ENCODE measurements around the gene SPATA32.

SPATA32 gene

DNA sequence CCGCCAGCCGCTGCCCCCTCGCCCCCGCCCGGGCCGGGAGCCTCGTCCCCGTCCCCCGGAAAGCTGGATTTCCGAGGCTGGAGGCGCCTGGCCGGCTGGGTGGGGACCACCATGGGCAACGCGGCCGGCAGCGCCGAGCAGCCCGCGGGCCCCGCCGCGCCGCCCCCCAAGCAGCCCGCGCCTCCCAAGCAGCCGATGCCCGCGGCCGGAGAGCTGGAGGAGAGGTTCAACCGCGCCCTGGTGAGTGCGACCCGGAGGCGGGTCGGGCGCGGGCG lies 39.9 kb downstream of the SPATA32 start:
- H3F3A ChIP-seq (ENCODE audit: insufficient read depth, low read length): peaks cover 64% of the 10 kb centered on the region
- H3K9me2 ChIP-seq (replicated peaks; ENCODE audit: insufficient read depth, low read length): no peaks in the 10 kb centered on the region
- no peaks in the 10 kb centered on the region for H3K9me3 ChIP-seq (replicated peaks; ENCODE audit: insufficient read depth, low read length)
- DNase-seq: no peak
- no peak overlapping the region for H2AFZ ChIP-seq (ENCODE audit: low read length)
- H3K4me2 ChIP-seq (ENCODE audit: low read depth, low read length): no peak overlapping the region
- no peaks in the 10 kb centered on the region for H3K36me3 ChIP-seq (replicated peaks; ENCODE audit: insufficient read depth, low read length)
- peak overlapping the region; percentile 92; the same call in 1 of the 2 replicates for H3K4me3 ChIP-seq (ENCODE audit: low read length)
- H3K4me1 ChIP-seq (ENCODE audit: low read length): peaks cover 36% of the 10 kb centered on the region
- no peaks in the 10 kb centered on the region for H4K20me1 ChIP-seq (ENCODE audit: insufficient read depth, low read length)
- TF ChIP-seq CTCF (IDR thresholded peaks at IDR 0.05; ENCODE audit: low read length) (no peak), EZH2 (optimal IDR thresholded peaks at IDR 0.05; ENCODE audit: low read depth, low read length) (no peak), EZH2phosphoT487 (IDR thresholded peaks at IDR 0.05; ENCODE audit: low read length) (no peak)
- H3K27me3 ChIP-seq (replicated peaks; ENCODE audit: insufficient read depth, low read length): no peaks in the 10 kb centered on the region
- peaks cover 64% of the 10 kb centered on the region for H3K79me2 ChIP-seq (ENCODE audit: low read length)
- H3K9ac ChIP-seq (ENCODE audit: low read length): peak overlapping the region; percentile 98; the same call in 1 of the 2 replicates
- H3K27ac ChIP-seq (ENCODE audit: low read length): peak overlapping the region; percentile 99; the same call in 1 of the 2 replicates

DNA sequence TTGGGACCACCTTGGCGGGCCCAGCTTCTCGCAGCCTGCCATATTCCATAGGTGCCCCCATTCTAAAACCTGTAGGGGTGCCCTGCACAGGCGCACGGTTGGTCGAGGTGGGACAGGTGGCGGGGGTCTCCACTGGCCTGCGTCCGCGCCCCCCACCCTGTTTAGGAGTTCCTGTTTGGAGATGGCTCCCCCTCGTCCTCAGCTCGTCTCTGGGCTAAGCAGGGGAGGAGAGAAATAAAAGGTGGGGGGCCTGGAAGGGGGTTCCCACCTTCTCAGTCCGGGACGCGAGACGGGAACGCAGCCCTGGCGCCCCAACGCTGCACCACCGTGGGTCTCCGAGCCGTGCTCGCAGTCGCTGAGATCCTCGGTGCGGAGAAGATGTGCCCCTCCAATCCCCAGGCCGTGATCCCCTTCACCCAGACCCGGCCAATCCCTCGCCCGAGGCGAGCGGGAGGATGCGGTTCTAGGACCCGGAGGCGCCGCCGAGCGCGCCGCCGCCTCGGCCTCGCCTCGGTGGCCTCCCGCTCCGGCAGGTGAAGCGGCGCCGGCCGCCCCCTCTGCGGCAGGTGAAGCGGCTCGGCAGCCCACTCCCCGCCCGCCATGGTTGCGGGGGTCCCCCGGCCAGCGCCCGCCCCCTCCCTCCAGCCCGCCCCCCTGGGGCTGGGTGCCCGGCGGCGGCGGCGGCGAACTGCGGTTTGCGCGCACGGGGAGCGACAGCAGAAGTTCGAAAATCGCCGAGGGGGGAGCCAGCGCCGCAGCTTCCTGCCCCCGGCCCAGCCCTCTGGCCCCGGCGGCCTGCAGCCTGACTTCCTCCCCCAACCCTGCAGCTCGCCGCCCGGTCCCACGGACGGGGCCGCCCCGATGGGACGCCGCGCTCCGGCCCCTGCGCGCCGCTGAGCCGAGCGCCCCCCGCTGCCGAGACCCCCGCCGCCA lies 40.5 kb downstream of the SPATA32 start, which contains the start of gene FMNL1:
FMNL1 (plus strand) TSS at position 805 of the 933 bp plus-strand sequence. CDS start 240 bp downstream, outside the sequence.
- no peaks in the 10 kb centered on the region for H3K27me3 ChIP-seq (replicated peaks; ENCODE audit: insufficient read depth, low read length)
- peak within 1 kb of the TSS; percentile 99 for H3K27ac ChIP-seq (ENCODE audit: low read length)
- peak within 1 kb of the TSS; percentile 98 for H3K9ac ChIP-seq (ENCODE audit: low read length)
- H3K4me3 ChIP-seq (ENCODE audit: low read length): peak within 1 kb of the TSS; percentile 98
- no peaks in the 10 kb centered on the region for H3K9me3 ChIP-seq (replicated peaks; ENCODE audit: insufficient read depth, low read length)
- TF ChIP-seq EZH2 (optimal IDR thresholded peaks at IDR 0.05; ENCODE audit: low read depth, low read length): no peak
- TF ChIP-seq EZH2phosphoT487 (IDR thresholded peaks at IDR 0.05; ENCODE audit: low read length): no peak
- no peak for TF ChIP-seq CTCF (IDR thresholded peaks at IDR 0.05; ENCODE audit: low read length)
- H3K36me3 ChIP-seq (replicated peaks; ENCODE audit: insufficient read depth, low read length): no peaks in the 10 kb centered on the region
- H2AFZ ChIP-seq (ENCODE audit: low read length): peak within 1 kb of the TSS; percentile 52
- H3K9me2 ChIP-seq (replicated peaks; ENCODE audit: insufficient read depth, low read length): no peaks in the 10 kb centered on the region
- peaks cover 30% of the 10 kb centered on the region for H3K4me1 ChIP-seq (ENCODE audit: low read length)
- H4K20me1 ChIP-seq (ENCODE audit: insufficient read depth, low read length): no peaks in the 10 kb centered on the region
- H3K4me2 ChIP-seq (ENCODE audit: low read depth, low read length): peak within 1 kb of the TSS; percentile 92
- peaks cover 57% of the 10 kb centered on the region for H3F3A ChIP-seq (ENCODE audit: insufficient read depth, low read length)
- peak; percentile 81 for DNase-seq
- H3K79me2 ChIP-seq (ENCODE audit: low read length): peaks cover 58% of the 10 kb centered on the region

DNA sequence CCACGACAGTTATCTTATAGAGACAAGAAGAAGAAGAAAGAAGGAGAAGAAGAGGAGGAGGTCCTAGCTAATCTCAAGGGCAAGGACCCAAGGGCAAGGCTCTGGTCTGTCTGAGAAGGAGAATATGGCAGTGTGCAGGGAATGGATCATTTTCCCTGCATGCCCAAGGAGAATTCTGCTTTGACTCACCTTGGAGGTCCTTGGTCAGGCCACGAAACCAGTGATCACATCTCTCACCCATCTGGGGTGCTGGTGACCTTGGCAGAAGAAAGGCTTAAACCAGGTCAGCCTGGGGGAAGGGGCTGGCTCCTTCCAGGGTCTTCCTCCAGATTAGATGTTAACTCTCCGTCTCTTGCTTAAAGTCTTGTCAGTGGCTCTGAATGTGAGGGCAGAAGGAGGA lies 41.8 kb downstream of the SPATA32 start:
- Histone ChIP-seq H3K4me3 (ENCODE audit: low read length) (no peak overlapping the region), H3K27ac (ENCODE audit: low read length) (no peak overlapping the region), H4K20me1 (ENCODE audit: insufficient read depth, low read length) (no peaks in the 10 kb centered on the region), H3K4me1 (ENCODE audit: low read length) (peaks cover 20% of the 10 kb centered on the region), H3K9me3 (replicated peaks; ENCODE audit: insufficient read depth, low read length) (no peaks in the 10 kb centered on the region), H3F3A (ENCODE audit: insufficient read depth, low read length) (peaks cover 45% of the 10 kb centered on the region), H3K79me2 (ENCODE audit: low read length) (peaks cover 46% of the 10 kb centered on the region), H3K9ac (ENCODE audit: low read length) (no peak overlapping the region), H3K27me3 (replicated peaks; ENCODE audit: insufficient read depth, low read length) (no peaks in the 10 kb centered on the region), H3K36me3 (replicated peaks; ENCODE audit: insufficient read depth, low read length) (no peaks in the 10 kb centered on the region), H3K4me2 (ENCODE audit: low read depth, low read length) (no peak overlapping the region), H3K9me2 (replicated peaks; ENCODE audit: insufficient read depth, low read length) (no peaks in the 10 kb centered on the region), H2AFZ (ENCODE audit: low read length) (no peak overlapping the region)
- TF ChIP-seq EZH2phosphoT487 (IDR thresholded peaks at IDR 0.05; ENCODE audit: low read length) (no peak), CTCF (IDR thresholded peaks at IDR 0.05; ENCODE audit: low read length) (no peak), EZH2 (optimal IDR thresholded peaks at IDR 0.05; ENCODE audit: low read depth, low read length) (no peak)
- DNase-seq: no peak
